RPMI8226 (cell line): Measurements from ENCODE around the gene PURB.
A peak's percentile ranks its signal among the peaks of the same experiment; 100 is the strongest.
"Not testable (repeated sequence)": the region's sequence is repeated elsewhere in the genome, so short reads cannot be mapped to it uniquely, and the experiment has no call there.

Experiments used
- DNase-seq: peaks from one replicate; pipeline ENCODE4 v3.0.0-alpha.2; 2015

PURB gene

DNA sequence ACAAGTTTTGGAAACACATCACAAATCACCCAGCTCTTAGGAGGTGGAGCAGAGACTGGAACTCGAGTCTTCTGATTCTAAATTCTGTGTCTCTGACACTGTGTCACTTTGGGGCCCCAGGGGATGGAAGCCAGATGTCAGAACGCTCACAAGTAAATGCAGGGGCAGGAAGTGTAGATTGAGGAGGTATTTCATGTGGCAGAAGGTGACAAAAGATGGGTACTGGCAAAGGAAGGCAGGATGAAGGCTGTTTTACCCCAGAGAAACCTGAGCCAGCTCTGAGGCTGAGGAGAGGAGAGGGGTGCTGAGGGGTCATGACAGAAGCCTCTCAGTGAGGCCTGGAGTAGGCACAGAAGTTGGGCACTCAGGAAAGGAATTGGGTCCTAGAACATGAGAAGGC, 6.0 kb upstream of the PURB start:
- no peak for DNase-seq

DNA sequence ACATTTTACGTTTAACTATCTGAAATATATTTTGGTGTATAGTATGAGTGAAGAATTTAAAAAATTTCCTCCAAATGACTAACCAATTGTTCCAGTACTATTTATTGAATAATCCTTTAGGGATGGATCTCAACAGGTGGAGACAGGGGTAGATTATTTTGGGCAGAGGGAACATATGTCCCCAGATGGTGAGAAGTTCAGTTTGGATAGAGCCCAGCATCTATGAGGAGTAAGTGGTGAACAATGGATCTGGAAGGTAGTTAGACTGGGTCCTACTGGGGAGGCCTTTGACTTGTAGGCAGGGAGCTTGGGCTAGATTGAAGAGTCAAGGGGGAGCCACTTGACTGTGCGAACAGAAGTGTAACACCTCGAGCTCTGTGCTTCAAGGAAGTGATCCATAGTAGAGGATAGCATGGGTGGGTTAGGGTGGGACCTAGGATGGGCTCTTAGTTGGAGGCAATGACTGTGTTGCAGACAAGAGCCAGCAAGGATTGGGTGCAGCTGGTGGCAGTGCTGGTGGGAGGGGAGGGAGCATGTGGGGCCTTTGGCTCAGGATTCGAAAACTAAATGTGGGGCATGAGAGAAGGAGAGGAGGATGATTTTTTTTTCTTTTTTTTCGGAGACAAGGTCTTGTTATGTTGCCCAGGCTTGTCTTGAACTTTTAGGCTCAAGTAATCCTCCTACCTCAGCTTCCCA, 3.9 kb upstream of the PURB start:
- DNase-seq: no peak

DNA sequence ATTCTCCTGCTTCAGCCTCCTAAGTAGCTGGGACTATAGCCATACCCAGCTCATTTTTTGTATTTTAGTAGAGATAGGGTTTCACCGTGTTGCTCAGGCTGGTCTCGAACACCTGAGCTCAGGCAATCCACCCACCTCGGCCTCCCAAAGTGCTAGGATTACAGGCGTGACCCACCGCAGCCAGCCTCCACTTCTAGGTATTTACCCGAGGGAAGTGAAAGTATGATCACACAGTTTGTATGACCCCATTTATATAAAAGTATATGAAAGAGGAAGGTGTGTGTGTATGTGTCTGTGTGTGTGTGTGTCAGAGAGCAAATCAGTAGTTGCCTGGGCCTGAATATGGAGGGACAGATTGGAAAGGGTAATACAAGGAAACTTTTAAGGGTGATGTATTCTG, 2.0 kb upstream of the PURB start:
- DNase-seq: no peak

DNA sequence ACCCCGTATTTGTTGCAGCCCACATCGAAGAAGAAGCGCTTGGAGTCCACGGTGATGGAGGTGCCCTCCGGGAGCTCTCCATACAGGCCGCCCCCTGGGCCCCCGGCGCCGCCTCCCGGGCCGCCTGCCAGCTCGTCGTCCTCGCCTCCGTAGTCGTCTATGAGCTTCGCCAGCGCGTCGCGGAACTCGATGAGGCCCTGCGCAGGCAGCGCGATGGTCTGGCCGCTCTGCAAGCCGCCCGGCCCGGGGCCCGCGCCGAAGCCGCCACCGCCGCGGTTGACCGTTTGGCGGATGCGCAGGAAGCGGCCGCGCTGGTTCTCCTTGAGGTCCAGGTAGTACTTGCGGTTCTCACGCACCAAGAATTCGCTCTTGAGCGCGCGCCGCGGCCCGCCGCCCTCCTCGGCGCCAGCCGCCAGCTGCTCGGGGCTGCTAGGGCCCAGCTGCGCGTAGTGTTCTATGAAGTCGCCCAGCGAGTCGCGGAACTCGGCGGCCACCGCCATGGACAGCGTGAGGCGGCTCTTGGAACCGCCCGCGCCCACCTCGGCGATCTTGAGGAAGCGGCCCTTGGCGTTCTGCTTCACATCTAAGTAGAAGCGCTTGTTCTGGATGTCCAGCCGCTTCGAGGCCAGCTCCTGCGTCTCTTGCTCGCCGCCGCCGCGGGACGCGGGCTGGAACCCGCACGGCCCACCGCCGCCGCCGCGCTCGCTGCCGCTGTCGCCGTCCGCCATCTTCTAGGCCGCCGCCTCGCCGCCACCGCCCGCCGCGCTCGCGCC, 523 bp downstream of the PURB start:
- DNase-seq: peak; percentile 74

DNA sequence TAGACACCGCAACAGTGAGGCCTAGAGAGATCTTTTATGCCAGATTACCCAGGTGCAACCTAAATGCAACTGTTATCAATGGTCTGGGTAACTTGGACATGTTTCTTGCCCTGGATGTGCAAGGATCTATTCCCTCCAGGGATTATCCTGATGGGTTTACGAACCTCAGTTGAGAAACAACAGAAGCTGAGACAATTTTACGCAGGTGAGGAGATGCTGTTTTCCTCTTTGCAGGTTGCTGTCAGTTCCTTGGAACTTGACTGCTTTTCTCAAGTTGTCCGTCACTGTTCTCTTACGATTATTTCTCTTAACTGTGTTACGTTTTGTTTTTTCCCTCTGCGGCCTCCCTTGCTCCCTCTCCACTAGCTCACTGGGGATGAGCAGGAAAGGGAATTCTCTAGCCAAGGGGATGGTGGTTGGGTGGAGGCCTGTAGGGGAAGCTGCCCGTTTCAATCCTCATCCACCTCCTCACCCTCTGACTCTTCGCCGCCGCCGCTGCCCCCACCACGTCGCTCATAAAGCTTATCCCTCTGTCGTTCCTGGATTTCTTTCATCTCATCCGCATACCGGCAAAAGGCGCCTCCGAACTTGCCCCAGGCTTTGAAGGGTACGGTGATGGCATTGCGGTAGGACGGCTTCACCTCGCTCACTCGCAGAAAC, 1.2 kb downstream of the PURB start:
- no peak for DNase-seq

DNA sequence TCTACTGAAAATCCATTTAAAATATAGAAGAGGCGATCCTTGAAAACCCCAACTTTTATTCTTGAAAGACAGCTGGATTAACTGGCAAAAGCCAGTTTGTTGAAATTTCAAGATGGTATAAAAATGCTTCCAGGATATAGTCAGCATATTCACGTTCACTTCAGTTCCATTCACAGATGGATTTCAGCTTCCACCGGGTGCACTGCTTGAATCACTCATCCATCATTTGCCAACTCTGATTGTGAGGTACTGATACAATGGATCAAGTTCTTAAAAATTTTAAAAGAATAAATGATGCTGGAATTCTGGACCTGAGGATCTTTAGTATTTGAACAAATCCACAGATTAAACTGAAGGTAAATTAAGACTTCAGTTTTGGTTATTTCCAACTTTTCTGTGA, 2.4 kb downstream of the PURB start:
- no peak for DNase-seq

DNA sequence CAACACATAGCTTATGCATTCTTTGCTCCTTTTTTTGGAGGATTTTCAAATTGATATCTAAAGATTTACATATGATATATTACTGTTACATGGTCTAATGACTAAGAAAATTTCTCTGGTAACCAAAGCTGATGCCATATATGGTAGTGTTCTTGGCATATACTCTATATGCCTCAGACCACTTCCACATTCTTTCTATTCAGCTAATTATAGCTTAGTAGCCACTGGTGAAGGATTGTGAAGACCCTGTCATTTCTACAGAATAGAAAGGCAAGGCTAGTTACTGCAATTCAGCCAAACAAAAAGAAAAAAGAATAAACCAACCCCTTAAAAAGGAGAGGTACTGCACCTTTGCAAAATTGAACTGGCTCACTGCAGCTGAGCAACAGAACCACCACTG, 3.7 kb downstream of the PURB start:
- DNase-seq: peak; percentile 54

DNA sequence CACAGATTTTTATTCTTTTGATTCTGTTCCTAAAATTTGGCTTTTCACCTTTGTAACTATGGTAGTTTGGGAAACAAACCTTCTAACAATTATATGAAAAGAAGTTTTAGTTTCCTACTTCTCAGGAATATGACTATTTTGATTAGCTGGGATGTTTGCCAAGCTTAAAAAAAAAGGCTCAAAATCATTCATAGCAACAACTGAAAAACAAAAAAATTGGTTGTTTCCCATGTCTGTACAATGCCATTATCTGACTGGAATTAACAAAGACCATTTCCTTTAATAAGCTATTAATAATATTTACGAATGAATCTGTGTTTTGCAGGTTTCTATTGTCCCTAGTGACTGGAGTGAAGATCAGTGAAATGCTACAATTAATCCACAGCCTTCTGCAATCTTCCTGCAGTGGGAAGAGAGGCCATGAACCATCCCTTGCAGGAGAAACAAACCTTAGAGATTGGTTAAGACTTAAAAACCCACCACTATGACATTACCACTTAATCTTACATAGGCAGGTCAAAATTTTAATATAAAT, 4.2 kb downstream of the PURB start:
- DNase-seq: no peak

DNA sequence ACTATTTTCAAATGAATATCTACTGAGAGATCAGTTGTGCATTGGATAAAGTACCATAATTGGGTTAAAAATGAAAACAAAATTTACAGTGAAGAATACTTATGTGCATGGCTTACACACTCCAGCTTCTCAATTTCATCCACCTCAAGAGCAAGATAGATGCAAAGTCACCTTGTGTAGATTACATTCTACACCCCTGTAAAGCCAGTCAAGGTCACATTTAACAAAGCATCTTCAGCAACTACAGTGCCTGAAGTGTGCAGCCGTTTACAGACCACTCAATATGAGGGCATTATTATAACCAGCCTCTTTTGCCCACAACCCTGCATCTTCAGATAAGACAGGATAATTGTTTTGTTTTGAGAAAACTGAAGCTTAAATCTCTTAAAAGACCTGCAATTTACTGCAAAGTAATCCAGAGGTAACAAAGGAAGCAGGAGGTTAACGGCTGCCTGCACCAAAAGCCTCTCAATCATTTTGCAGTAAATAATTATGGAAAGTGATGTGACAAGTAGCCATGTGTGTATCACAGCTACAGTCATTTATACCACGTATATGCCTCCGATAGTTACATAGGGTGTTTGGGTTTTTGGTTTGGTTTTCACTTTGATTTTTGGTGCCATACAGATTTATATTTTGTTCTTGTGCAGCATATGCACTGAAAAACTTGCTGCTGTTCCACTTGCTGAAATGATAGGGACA, 4.9 kb downstream of the PURB start:
- DNase-seq: no peak

DNA sequence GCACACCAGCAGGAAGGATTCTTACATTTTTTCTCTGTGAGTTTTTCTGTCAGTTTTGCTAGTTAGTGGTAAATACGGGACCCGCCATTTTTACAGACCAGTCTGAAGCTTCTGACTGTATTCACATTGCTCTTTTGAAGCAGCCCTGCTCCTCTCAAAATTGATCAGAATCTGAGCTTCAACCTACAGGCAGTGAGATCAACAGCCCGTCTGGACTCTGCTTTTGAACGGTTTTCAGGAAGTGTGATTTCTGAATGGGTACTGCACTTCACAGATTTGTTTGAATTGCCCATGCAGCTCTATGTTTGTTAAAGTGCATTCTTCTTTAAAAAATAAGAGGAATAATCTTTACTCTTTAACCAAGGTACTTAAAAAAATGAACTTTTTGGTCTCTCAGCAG, 8.9 kb downstream of the PURB start:
- no peak for DNase-seq

DNA sequence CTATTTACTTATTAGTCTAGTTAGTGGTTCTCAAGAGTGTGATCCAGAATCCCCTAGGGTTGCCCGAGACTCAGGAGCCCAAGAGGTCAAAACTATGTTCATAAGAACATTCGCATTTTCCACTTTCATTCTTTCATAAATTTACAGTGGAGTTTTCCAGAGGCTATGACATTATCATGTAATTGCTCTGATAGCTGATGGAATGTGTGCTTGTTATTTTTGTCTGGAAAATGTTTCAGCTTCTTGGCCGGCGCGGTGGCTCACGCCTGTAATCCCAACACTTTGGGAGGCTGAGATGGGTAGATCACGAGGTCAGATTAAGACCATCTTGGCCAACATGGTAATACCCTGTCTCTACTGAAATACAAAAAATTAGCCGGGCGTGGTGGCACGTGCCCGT, 10.1 kb downstream of the PURB start:
- no peak for DNase-seq

DNA sequence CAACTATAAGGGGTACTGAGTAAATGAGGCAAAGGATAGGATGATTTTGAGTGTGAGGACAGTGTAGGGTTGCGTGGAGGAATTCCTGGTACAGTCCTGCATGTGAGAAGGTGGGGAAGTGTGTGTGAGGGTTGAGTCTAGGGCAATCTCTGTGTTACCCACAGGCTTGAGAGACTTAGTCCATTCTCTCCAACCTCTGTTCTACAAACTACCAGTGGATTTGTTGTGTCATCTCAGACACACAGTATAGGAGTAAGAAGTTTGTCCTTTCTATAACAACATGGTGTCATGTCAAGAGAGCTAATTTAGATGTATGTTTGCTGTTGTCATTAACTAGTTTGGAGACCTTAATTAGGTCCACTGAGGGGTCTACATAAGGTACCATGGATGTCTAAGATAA, 12.5 kb downstream of the PURB start:
- DNase-seq: no peak

DNA sequence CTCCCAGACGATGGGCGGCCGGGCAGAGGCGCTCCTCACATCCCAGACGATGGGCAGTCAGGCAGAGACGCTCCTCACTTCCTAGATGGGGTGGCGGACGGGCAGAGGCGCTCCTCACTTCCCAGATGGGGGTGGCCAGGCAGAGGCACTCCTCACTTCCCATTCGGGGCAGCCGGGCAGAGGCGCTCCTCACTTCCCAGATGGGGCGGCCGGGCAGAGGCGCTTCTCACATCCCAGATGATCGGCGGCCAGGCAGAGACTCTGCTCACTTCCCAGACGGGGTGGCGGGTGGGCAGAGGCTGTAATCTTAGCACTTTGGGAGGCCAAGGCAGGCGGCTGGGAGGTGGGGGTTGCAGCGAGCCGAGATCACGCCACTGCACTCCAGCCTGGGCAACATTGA, 13.4 kb downstream of the PURB start:
- not testable (repeated sequence) for DNase-seq

DNA sequence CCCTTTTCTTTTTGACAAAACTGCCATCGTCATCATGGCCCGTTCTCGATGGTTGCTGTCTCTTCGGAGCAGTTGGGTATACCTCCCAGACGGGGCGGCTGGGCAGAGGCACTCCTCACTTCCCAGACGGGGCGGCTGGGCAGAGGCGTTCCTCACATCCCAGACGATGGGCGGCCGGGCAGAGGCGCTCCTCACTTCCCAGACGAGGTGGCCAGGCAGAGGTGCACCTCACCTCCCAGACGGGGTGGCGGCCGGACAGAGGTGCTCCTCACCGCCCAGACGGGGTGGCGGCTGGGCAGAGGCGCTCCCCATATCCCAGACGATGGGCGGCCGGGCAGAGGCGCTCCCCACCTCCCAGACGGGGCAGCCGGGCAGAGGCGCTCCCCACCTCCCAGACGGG, 14.6 kb downstream of the PURB start:
- not testable (repeated sequence) for DNase-seq

DNA sequence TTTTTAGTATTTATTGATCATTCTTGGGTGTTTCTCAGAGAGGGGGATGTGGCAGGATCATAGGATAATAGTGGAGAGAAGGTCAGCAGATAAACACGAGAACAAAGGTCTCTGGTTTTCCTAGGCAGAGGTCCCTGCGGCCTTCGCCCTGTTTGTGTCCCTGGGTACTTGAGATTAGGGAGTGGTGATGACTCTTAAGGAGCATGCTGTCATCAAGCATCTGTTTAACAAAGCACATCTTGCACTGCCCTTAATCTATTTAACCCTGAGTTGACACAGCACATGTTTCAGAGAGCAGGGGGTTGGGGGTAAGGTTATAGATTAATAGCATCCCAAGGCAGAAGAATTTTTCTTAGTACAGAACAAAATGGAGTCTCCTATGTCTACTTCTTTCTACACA, 15.0 kb downstream of the PURB start:
- not testable (repeated sequence) for DNase-seq

DNA sequence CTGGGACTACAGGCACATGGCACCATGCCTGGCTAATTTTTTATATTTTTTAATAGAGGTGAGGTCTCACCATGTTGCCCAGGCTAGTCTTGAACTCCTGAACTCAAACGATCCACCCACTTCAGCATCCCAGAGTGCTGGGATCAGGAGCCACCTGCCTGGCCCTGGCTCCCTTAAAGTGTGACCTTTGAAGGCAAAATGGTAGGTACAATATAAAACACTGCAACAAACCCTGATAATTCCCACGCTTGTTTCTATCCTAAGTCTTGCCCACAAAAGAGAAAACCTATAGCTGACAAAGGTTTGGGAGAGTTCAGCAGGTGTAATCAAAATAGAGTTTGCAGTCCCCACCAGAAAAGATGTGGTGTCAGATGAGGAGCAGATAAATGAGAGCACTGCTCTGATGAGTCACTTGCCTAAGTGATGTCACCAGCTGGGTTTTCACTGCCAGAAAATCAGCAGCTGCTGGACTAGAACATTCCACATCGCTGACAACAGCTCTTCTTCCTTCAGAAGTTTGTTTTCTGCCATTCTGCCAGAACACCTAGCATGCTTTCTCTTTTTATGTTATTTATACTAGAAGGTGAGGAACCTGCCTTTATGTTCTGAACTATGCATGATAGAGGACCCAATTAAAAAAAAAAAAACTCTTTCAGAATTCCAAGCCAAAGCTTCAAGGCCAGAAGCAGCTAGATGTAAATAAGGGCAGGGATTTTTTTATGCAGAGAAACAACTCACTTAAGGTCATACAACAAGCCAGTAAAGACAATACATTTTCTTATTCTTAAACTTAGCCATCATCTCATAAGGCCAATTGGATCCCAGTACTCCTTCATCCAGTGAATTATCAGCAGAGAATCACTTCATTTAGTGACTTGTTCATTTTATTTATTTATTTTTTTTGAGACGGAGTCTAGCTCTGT, 18.0 kb downstream of the PURB start:
- peak; percentile 67 for DNase-seq

DNA sequence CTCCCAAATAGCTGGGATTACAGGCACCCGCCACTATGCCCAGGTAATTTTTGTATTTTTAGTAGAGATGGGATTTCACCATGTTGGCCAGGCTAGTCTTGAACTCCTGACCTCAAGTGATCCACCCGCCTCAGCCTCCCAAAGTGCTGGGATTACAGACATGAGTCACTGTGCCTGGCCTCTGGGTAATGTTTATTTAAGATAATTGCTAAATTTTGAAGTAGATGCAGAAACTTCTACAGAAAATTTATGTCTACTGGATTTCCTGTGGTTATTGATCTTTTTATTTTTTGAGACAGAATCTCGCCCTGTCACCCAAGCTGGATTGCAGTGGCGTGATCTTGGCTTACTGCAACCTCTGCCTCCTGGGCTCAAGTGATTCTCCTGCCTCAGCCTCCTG, 23.4 kb downstream of the PURB start:
- DNase-seq: not testable (repeated sequence)

DNA sequence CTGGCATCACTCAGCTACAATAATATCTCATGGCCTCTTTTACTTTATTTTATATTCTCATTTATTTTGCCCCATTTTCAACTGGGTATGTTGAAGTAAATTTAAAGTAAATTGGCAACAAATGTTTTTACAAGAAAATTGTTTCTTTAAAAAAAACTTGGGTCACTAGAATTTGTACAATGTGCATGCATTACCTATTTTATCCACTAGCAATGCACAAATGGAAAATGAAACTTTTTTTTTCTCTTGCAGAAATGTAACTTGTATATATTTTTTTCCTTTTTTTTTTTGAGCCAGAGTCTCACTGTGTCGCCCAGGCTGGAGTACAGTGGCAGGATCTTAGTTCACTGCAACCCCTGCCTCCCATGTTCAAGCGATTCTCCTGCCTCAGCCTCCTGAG, 27.2 kb downstream of the PURB start:
- DNase-seq: no peak

DNA sequence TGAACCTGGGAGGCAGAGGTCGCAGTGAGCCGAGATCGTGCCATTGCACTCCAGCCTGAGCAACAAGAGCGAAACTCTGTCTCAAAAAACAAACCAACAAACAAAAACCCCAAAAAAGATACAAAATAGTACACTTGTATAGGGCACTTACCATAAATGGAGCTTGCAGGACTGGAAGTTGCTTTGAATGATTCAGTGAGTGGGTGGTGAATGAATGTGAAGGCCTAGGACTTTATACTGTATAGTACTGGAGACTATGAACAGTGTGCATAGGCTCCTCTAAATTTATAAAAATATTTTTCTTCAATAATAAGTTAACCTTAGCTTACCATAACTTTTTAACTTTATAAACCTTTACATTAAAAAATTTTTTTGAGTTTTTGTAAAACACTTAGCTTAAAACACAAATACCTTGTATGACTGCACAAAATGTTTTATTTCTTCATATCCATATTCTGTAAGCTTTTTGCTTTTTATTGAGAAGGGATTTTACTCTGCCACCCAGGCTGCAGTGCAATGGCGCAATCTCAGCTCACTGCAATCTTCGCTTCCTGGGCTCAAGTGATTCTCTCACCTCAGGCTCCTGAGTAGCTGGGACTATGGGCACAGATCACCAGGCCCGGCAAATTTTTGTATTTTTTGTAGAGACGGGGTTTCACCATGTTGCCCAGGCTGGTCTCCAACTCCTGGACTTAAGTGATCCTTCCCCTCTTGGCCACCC, 30.5 kb downstream of the PURB start:
- no peak for DNase-seq

DNA sequence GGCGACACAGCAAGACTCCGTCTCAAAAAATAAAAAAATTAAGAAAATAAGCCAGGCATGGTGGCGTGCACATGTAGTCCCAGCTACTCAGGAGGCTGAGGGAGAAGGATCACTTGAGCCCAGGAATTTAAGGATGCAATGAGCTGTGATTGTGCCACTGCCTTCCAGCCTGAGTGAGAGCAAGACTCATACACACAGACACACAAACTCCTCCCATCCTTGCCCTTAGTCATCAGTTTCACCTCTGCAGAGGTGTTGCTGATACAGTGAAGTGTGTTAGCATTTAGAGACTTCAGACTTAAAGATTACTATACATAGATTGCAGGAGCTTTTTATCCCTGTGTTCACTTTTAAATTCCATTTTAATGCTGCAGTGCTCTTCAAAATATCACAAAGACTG, 31.9 kb downstream of the PURB start:
- DNase-seq: peak; percentile 64

DNA sequence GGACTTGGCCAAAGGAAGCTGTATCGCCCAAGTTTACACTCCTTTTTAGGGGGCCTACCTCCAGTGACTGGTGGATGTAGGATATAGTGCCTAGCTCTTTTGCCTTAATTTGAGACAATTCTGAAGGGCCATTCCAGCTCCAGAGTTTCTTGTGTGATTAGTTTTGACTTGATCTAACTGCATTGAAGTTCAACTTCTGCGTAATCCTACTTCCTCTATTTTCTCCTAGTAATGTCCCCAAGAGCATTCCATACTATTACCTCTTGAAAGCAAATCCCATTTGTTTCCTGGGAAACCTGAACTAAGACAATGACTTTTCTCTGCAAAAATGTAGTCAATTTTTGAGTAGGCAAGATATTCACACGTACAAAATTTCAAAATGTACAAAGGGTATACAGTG, 32.7 kb downstream of the PURB start:
- no peak for DNase-seq
